AG09309 (cell line): Measurements from ENCODE around the gene UBR3.
"Not testable (repeated sequence)": the region's sequence is repeated elsewhere in the genome, so short reads cannot be mapped to it uniquely, and the experiment has no call there.

ENCODE experiments used
- DNase-seq: peaks from one replicate; pipeline ENCODE4 v3.0.0-alpha.2; 2010; ENCODE audit warnings: low read depth
- H3K4me3 ChIP-seq: 2 replicates; pipeline ENCODE4 v1.5.1; 2011; ENCODE audit warnings: mild to moderate bottlenecking, low read depth, low read length, moderate library complexity; ENCODE audit not compliant: control insufficient read depth
- TF ChIP-seq, protein P1 (sequence below): IDR thresholded peaks from 2 replicates; pipeline ENCODE4 v1.5.1; 2011; ENCODE audit warnings: mild to moderate bottlenecking, low read depth, low read length, inconsistent platforms; ENCODE audit not compliant: insufficient read depth, control insufficient read depth; ENCODE audit errors: missing control alignments

UBR3 gene

DNA sequence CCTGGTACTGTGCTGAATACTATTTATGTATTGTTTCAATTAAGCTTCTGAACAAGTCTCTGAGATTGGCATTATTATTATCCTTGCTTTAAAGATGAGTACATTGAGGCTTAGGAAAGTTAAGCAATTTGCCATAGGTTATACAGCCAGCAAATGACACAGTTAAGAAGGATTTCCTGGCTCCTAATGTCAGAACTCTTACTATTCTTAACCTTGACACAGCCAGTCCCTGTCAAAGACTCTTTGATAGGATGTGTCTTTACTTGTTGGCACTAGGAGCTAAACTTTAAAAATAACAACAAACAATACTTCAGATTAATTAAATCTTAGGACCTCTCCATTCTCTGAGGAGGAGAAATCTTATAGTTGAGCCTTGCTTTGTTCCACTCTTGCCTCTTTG, 70.6 kb downstream of the UBR3 start:
- no peak overlapping the region for H3K4me3 ChIP-seq
- DNase-seq, result no peak
- TF ChIP-seq, protein P1, sequence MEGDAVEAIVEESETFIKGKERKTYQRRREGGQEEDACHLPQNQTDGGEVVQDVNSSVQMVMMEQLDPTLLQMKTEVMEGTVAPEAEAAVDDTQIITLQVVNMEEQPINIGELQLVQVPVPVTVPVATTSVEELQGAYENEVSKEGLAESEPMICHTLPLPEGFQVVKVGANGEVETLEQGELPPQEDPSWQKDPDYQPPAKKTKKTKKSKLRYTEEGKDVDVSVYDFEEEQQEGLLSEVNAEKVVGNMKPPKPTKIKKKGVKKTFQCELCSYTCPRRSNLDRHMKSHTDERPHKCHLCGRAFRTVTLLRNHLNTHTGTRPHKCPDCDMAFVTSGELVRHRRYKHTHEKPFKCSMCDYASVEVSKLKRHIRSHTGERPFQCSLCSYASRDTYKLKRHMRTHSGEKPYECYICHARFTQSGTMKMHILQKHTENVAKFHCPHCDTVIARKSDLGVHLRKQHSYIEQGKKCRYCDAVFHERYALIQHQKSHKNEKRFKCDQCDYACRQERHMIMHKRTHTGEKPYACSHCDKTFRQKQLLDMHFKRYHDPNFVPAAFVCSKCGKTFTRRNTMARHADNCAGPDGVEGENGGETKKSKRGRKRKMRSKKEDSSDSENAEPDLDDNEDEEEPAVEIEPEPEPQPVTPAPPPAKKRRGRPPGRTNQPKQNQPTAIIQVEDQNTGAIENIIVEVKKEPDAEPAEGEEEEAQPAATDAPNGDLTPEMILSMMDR, result no peak

DNA sequence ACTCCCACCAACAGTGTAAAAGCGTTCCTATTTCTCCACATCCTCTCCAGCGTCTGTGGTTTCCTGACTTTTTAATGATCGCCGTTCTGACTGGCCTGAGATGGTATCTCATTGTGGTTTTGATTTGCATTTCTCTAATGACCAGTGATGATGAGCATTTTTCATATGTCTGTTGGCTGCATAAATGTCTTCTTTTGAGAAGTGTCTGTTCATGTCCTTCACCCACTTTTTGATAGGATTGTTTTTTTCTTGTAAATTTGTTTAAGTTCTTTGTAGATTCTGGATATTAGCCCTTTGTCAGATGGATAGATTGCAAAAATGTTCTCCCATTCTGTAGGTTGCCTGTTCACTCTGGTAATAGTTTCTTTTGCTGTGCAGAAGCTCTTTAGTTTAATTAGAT, 72.8 kb downstream of the UBR3 start:
- DNase-seq, H3K4me3 ChIP-seq: not testable (repeated sequence)

DNA sequence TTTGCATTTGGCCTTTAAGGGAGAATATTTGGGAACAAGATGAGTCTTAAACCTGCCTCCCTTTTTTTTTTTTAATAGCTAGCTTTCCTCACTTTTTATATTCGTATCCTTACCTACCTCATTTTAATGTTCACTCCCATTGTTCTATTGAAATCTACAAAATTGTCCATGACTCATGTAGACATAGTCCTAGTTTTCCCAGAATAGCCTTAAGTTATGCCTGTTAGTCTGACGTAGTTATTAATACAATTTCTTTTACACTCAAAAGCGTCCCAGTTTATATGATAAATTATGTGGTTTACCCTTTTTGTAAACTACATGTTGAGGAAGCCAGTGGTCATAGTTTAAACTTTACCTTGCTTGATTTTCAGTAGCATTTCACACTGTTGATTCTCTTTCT, 73.4 kb downstream of the UBR3 start:
- DNase-seq, result no peak
- H3K4me3 ChIP-seq, result no peak overlapping the region
- TF ChIP-seq, protein P1, result no peak

DNA sequence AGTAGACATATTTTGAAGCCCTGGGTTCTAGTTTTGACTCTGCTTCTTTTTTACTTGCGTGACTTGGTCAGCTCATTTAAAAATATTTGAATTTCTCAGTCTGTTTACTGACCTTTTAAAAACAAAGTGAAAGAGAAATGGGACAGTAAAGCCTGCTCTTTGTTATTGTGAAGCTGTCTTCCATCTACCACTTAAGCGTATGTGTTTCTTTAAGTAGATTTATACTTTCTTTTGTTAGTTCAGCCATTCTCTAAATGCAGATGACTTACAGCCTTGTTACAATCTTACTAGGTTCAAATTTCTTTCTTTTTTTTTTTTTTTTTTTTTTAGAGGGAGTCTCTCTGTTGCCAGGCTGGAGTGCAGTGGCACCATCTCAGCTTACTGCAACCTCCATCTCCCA, 79.5 kb downstream of the UBR3 start:
- H3K4me3 ChIP-seq, result no peak overlapping the region
- TF ChIP-seq, protein P1, result no peak
- no peak for DNase-seq

DNA sequence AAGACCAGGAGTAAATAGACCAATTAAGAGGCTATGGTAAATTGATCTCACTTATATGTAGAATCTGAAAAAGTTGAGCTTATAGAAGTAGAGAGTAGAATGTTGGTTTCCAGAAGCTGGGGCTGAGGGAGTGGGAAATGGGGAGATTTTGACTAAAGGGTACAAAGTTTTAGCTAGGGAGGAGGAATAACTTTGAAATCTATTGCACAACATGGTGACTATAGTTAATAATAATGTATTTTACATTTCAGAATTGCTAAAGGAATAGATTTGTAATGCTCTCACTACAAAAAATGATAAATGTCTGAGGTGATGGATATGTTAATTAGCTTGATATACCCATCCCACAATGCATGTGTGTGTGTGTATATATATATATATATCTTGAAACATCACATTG, 82.1 kb downstream of the UBR3 start:
- no peak overlapping the region for H3K4me3 ChIP-seq
- TF ChIP-seq, protein P1, result no peak
- DNase-seq, result no peak

DNA sequence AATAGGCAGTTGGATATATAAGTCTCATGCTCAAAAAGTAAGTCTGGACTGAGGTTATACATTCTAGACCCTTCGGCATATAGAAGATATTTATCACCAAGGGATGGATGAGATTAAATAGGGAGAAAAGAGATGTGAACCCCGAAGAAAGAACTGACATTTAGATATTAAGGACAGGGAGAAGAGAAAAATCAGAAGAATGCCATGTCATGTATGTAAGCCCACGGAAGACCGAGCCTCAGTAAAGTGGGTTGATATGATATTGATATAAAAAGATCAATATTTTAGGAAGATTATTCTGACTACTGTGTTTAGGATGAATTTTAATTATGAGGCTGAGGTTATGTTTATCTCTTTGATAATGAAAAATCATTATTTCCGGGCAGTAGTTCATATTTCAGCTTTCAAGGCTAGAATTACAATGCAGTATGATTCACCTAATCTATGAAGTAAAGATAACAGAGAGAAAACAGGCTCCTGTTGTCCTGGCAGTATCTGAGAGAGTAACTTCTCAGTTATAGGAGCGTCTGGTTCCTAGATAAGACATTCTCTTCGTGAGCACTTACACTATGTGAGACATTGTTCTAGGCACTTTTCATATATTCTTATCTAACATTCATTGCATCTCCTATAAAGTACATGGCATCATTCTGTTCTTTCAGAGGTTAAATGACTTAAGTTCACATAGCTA, 83.0 kb downstream of the UBR3 start:
- DNase-seq, result no peak
- TF ChIP-seq, protein P1, result no peak
- no peak overlapping the region for H3K4me3 ChIP-seq

DNA sequence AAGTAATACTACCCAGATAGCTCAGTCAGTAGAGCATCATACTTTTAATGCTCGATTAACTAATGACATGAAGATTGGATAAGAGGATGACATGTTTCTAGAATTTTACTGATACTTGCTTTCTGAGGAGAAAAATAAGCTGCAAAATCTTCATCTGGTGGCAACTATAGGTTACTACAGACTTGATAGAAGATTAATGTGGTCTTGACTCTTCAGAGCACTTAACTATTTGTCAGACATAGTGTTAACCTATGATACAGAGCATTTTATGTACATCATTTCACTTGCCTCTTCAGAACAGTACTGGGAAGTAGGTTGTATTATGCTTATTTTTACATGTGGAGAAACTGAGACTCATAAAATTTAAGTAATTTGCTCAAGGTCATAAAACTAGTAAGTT, 83.9 kb downstream of the UBR3 start:
- H3K4me3 ChIP-seq, result no peak overlapping the region
- no peak for DNase-seq
- TF ChIP-seq, protein P1, result no peak
